ENCODE measurements around the gene FXYD7.
A peak's percentile ranks its signal among the peaks of the same experiment; 100 is the strongest.

The FXYD7 gene

GRCh38 chr19:35141837-35142605 is 1.0 kb upstream of the FXYD7 start:
- TF ChIP-seq ZFX (IDR thresholded peaks at IDR 0.05; ENCODE audit: borderline replicate concordance): no peak
- no peak for TF ChIP-seq CTCF (IDR thresholded peaks at IDR 0.05)
- 0 out of 2 replicates have a peak overlapping the region, but pooled peaks have one; percentile 37 for H3K27ac ChIP-seq

GRCh38 chr19:35142606-35143230 is 337 bp upstream of the FXYD7 start:
- H3K27ac ChIP-seq: no peak overlapping the region
- TF ChIP-seq CTCF (IDR thresholded peaks at IDR 0.05) (peak; percentile 81), ZFX (IDR thresholded peaks at IDR 0.05; ENCODE audit: borderline replicate concordance) (no peak)

- no peak overlapping the region for H3K27ac ChIP-seq
- no peak for TF ChIP-seq ZFX (IDR thresholded peaks at IDR 0.05; ENCODE audit: borderline replicate concordance)
- TF ChIP-seq CTCF (IDR thresholded peaks at IDR 0.05): no peak
Observed at GRCh38 chr19:35143818-35144217, 763 bp downstream of the FXYD7 start.

- H3K27ac ChIP-seq: no peak overlapping the region
- TF ChIP-seq CTCF (IDR thresholded peaks at IDR 0.05): no peak
- TF ChIP-seq ZFX (IDR thresholded peaks at IDR 0.05; ENCODE audit: borderline replicate concordance): no peak
Observed at GRCh38 chr19:35144259-35144599, 1.2 kb downstream of the FXYD7 start.

- no peak for TF ChIP-seq CTCF (IDR thresholded peaks at IDR 0.05)
- no peak for TF ChIP-seq ZFX (IDR thresholded peaks at IDR 0.05; ENCODE audit: borderline replicate concordance)
- no peak overlapping the region for H3K27ac ChIP-seq
Observed at GRCh38 chr19:35144600-35145436, 1.8 kb downstream of the FXYD7 start.

GRCh38 chr19:35146746-35147459 is 3.8 kb downstream of the FXYD7 start:
- no peak for TF ChIP-seq ZFX (IDR thresholded peaks at IDR 0.05; ENCODE audit: borderline replicate concordance)
- TF ChIP-seq CTCF (IDR thresholded peaks at IDR 0.05): no peak
- H3K27ac ChIP-seq: no peak overlapping the region

Data from 22Rv1 (cell line).